Osteocyte (in vitro differentiated cells): ENCODE results near the gene SMYD3. TPM values are rescaled to one million over a fixed set of nuclear protein-coding genes. Genes with fewer than 3 reads are reported as not detected.

ENCODE experiments used
- DNase-seq: peaks from one replicate; pipeline ENCODE4 v3.0.0; 2021; ENCODE audit warnings: mixed read lengths; ENCODE audit not compliant: unreplicated experiment; ENCODE audit errors: extremely low spot score
- H3K27ac Mint-ChIP-seq: one replicate; pipeline ENCODE4 v1.8.0; 2021; ENCODE audit warnings: mild to moderate bottlenecking, mixed read lengths; ENCODE audit not compliant: unreplicated experiment
- H3K27me3 Mint-ChIP-seq: one replicate; pipeline ENCODE4 v1.8.0; 2021; ENCODE audit warnings: mixed read lengths; ENCODE audit not compliant: unreplicated experiment
- H3K36me3 Mint-ChIP-seq: one replicate; pipeline ENCODE4 v1.8.0; 2021; ENCODE audit warnings: mixed read lengths; ENCODE audit not compliant: unreplicated experiment
- H3K4me1 Mint-ChIP-seq: one replicate; pipeline ENCODE4 v1.8.0; 2021; ENCODE audit warnings: mixed read lengths; ENCODE audit not compliant: unreplicated experiment
- H3K4me3 Mint-ChIP-seq: one replicate; pipeline ENCODE4 v1.8.0; 2021; ENCODE audit warnings: mild to moderate bottlenecking, moderate library complexity, mixed read lengths; ENCODE audit not compliant: unreplicated experiment
- H3K9me3 Mint-ChIP-seq: one replicate; pipeline ENCODE4 v1.8.0; 2021; ENCODE audit warnings: mixed read lengths; ENCODE audit not compliant: unreplicated experiment
- CTCF ChIP-seq: fragments of 200-600 bp; sonication (generic); IDR thresholded peaks from 2 replicates; pipeline ENCODE4 v1.5.0; 2021; ENCODE audit warnings: antibody characterized with exemption, mild to moderate bottlenecking, moderate library complexity
- total RNA-seq: library from RNA; stranded (reverse); gene quantifications from 2 replicates; pipeline ENCODE4 v1.2.1, GENCODE V29; 2021

The SMYD3 gene
- total RNA-seq, 1 donor from 2014 or later, result 22.3 TPM

- peak overlapping the region; percentile 46 for H3K27ac Mint-ChIP-seq
- H3K36me3 Mint-ChIP-seq, result peaks cover 9% of the 10 kb centered on the region
- H3K4me3 Mint-ChIP-seq, result no peak overlapping the region
- TF ChIP-seq CTCF, result no peak
- DNase-seq, result no peak
- H3K27me3 Mint-ChIP-seq, result no peaks in the 10 kb centered on the region
- peaks cover 13% of the 10 kb centered on the region for H3K4me1 Mint-ChIP-seq
- H3K9me3 Mint-ChIP-seq, result peaks cover 8% of the 10 kb centered on the region
Observed at GRCh38 chr1:245895455-245895959, 611.6 kb downstream of the SMYD3 start.

- H3K4me1 Mint-ChIP-seq, result peaks cover 13% of the 10 kb centered on the region
- no peak for DNase-seq
- H3K36me3 Mint-ChIP-seq, result peaks cover 16% of the 10 kb centered on the region
- no peak for TF ChIP-seq CTCF
- H3K4me3 Mint-ChIP-seq, result no peak overlapping the region
- H3K9me3 Mint-ChIP-seq, result peaks cover 15% of the 10 kb centered on the region
- H3K27ac Mint-ChIP-seq, result no peak overlapping the region
- no peaks in the 10 kb centered on the region for H3K27me3 Mint-ChIP-seq
Observed at GRCh38 chr1:245894843-245895242, 612.2 kb downstream of the SMYD3 start.

GRCh38 chr1:245893025-245893424 lies 614.1 kb downstream of the SMYD3 start:
- Mint-ChIP-seq H3K27me3 (no peaks in the 10 kb centered on the region), H3K27ac (no peak overlapping the region), H3K36me3 (peaks cover 19% of the 10 kb centered on the region), H3K4me3 (no peak overlapping the region), H3K9me3 (peaks cover 20% of the 10 kb centered on the region), H3K4me1 (peaks cover 10% of the 10 kb centered on the region)
- DNase-seq, result no peak
- no peak for TF ChIP-seq CTCF

GRCh38 chr1:245888809-245889208 lies 618.3 kb downstream of the SMYD3 start:
- peak; percentile 25 for TF ChIP-seq CTCF
- H3K27ac Mint-ChIP-seq, result no peak overlapping the region
- H3K4me3 Mint-ChIP-seq, result no peak overlapping the region
- H3K9me3 Mint-ChIP-seq, result peaks cover 26% of the 10 kb centered on the region
- no peak for DNase-seq
- H3K36me3 Mint-ChIP-seq, result peaks cover 21% of the 10 kb centered on the region
- no peaks in the 10 kb centered on the region for H3K4me1 Mint-ChIP-seq
- H3K27me3 Mint-ChIP-seq, result no peaks in the 10 kb centered on the region

GRCh38 chr1:245887829-245888228 lies 619.2 kb downstream of the SMYD3 start:
- Mint-ChIP-seq H3K27ac (no peak overlapping the region), H3K4me1 (no peaks in the 10 kb centered on the region), H3K27me3 (no peaks in the 10 kb centered on the region), H3K4me3 (no peak overlapping the region), H3K9me3 (peaks cover 24% of the 10 kb centered on the region), H3K36me3 (peaks cover 15% of the 10 kb centered on the region)
- no peak for DNase-seq
- TF ChIP-seq CTCF, result no peak
